GM18951 (cell line): ENCODE results near the gene TCERG1.

Source experiments
- POLR2A ChIP-seq: IDR thresholded peaks from 4 replicates; pipeline ENCODE4 v1.6.1; 2011; ENCODE audit warnings: mild to moderate bottlenecking; ENCODE audit not compliant: insufficient read length, insufficient read depth; ENCODE audit errors: extremely low read depth
- in situ Hi-C: fragments of 300-500 bp; cut with MboI; formaldehyde crosslinking; loops from one replicate; pipeline ENCODE4 v1.12.0; 2022; ENCODE audit warnings: low sequenced_read_pairs, mixed read lengths, inconsistent platforms; ENCODE audit not compliant: unreplicated experiment

Gene TCERG1

GRCh38 chr5:146475190-146475780 lies 28.2 kb downstream of the TCERG1 start:
- in situ Hi-C loops = no loop called here
- no peak for TF ChIP-seq POLR2A

GRCh38 chr5:146475906-146476305 lies 28.8 kb downstream of the TCERG1 start:
- in situ Hi-C loops = no loop called here
- TF ChIP-seq POLR2A = no peak

- in situ Hi-C loops = no loop called here
- no peak for TF ChIP-seq POLR2A
These were observed 35.6 kb downstream of the TCERG1 start for GRCh38 chr5:146482775-146483174.

GRCh38 chr5:146484714-146485391 lies 37.7 kb downstream of the TCERG1 start:
- in situ Hi-C loops = no loop called here
- TF ChIP-seq POLR2A = no peak

GRCh38 chr5:146490089-146490843 lies 43.1 kb downstream of the TCERG1 start:
- in situ Hi-C loops = no loop called here
- TF ChIP-seq POLR2A = no peak

GRCh38 chr5:146494656-146495055 lies 47.5 kb downstream of the TCERG1 start:
- in situ Hi-C loops = no loop called here
- TF ChIP-seq POLR2A = no peak

GRCh38 chr5:146499680-146500079 lies 52.5 kb downstream of the TCERG1 start:
- in situ Hi-C loops = no loop called here
- no peak for TF ChIP-seq POLR2A

- in situ Hi-C loops = no loop called here
- TF ChIP-seq POLR2A = no peak
These were observed 60.3 kb downstream of the TCERG1 start for GRCh38 chr5:146507428-146507827.

GRCh38 chr5:146510559-146511125 lies 63.5 kb downstream of the TCERG1 start:
- in situ Hi-C loops = no loop called here
- TF ChIP-seq POLR2A = no peak

GRCh38 chr5:146513462-146513861 lies 66.3 kb downstream of the TCERG1 start:
- in situ Hi-C loops = no loop called here
- no peak for TF ChIP-seq POLR2A

GRCh38 chr5:146514575-146514974 lies 67.4 kb downstream of the TCERG1 start:
- no peak for TF ChIP-seq POLR2A
- in situ Hi-C loops = no loop called here

- in situ Hi-C loops = no loop called here
- TF ChIP-seq POLR2A = no peak
These were observed 68.5 kb downstream of the TCERG1 start for GRCh38 chr5:146515473-146516150.

GRCh38 chr5:146516151-146516475 lies 69.0 kb downstream of the TCERG1 start, which contains the start of gene GPR151:
TSS of gene GPR151 (minus strand) at chr5:146516190. CDS start at chr5:146516113, 77 bp downstream.
- in situ Hi-C loops = no loop called here
- TF ChIP-seq POLR2A = no peak
